OCI-LY3 (cell line): ENCODE measurements around the gene GABRG3.

ENCODE experiments used
- EZH2phosphoT487 ChIP-seq: fragments of 200-600 bp; shearing (Covaris generic); IDR thresholded peaks from 2 replicates; pipeline ENCODE4 v1.6.1; 2018; ENCODE audit warnings: antibody characterized with exemption, mixed run types, low read depth
- TF ChIP-seq, protein P1 (sequence below): fragments of 200-600, 300-600 bp; sonication (generic); IDR thresholded peaks from 2 replicates; pipeline ENCODE4 v1.5.1; 2014; ENCODE audit warnings: antibody characterized with exemption, low read length, low read depth

DNA sequence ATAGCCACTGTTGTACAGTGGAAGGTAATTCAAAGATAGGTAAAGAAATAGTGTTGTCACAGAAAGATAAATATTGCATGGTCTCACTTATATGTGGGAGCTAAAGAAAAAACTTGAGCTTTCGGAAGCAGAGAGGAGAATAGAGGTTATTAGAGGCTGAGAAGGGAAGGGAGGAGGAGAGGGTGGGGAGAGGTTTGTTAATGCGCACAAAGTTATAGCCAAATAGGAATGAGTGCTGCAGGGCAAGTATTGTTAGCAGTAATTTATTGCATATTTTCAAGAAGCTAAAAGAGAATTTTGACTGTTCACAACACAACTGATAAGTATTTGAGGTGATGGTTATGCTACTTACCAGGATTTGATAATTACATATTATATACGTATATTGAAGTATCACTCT is 154.2 kb downstream of the GABRG3 start:
- TF ChIP-seq, protein P1, sequence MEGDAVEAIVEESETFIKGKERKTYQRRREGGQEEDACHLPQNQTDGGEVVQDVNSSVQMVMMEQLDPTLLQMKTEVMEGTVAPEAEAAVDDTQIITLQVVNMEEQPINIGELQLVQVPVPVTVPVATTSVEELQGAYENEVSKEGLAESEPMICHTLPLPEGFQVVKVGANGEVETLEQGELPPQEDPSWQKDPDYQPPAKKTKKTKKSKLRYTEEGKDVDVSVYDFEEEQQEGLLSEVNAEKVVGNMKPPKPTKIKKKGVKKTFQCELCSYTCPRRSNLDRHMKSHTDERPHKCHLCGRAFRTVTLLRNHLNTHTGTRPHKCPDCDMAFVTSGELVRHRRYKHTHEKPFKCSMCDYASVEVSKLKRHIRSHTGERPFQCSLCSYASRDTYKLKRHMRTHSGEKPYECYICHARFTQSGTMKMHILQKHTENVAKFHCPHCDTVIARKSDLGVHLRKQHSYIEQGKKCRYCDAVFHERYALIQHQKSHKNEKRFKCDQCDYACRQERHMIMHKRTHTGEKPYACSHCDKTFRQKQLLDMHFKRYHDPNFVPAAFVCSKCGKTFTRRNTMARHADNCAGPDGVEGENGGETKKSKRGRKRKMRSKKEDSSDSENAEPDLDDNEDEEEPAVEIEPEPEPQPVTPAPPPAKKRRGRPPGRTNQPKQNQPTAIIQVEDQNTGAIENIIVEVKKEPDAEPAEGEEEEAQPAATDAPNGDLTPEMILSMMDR, result no peak
- no peak for TF ChIP-seq EZH2phosphoT487
